GM13976 (cell line): ENCODE data around the gene AKAP10.
"Not testable (repeated sequence)": the region's sequence is repeated elsewhere in the genome, so short reads cannot be mapped to it uniquely, and the experiment has no call there.

Experiments used
- DNase-seq: peaks from one replicate; pipeline ENCODE4 v3.0.0; 2012; ENCODE audit warnings: low spot score
- in situ Hi-C: fragments of 300-500 bp; cut with MboI; formaldehyde crosslinking; loops from one replicate; pipeline ENCODE4 v1.12.0; 2022; ENCODE audit warnings: low sequenced_read_pairs, mixed read lengths, inconsistent platforms; ENCODE audit not compliant: unreplicated experiment
- TF ChIP-seq, protein P1 (sequence below): IDR thresholded peaks from 2 replicates; pipeline ENCODE4 v1.5.1; 2012; ENCODE audit warnings: borderline replicate concordance, mild to moderate bottlenecking; ENCODE audit not compliant: insufficient read depth; ENCODE audit errors: extremely low read depth, missing control alignments, control extremely low read depth

The AKAP10 gene

DNA sequence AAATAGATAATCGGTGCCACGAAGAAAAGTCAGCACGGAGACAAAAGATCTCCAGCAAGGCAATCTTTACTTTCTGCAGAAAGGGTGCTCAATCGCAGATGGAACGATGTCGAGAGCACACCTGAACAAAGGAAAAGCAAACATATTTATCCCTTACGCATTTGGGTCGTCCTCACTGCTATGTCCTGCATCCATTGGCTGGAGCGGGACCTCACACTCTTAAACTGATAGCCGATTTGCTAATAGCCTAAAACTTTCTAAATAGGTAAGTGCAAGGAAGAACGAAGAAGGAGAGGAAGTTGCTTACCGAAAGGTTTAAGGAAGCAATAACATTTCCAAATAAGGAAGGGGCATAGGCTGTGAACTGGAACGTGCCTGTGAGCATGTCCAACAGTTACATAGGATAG is 1.2 kb upstream of the AKAP10 start:
- in situ Hi-C loops, result no loop called here
- DNase-seq, result no peak
- TF ChIP-seq, protein P1, sequence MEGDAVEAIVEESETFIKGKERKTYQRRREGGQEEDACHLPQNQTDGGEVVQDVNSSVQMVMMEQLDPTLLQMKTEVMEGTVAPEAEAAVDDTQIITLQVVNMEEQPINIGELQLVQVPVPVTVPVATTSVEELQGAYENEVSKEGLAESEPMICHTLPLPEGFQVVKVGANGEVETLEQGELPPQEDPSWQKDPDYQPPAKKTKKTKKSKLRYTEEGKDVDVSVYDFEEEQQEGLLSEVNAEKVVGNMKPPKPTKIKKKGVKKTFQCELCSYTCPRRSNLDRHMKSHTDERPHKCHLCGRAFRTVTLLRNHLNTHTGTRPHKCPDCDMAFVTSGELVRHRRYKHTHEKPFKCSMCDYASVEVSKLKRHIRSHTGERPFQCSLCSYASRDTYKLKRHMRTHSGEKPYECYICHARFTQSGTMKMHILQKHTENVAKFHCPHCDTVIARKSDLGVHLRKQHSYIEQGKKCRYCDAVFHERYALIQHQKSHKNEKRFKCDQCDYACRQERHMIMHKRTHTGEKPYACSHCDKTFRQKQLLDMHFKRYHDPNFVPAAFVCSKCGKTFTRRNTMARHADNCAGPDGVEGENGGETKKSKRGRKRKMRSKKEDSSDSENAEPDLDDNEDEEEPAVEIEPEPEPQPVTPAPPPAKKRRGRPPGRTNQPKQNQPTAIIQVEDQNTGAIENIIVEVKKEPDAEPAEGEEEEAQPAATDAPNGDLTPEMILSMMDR, result no peak

DNA sequence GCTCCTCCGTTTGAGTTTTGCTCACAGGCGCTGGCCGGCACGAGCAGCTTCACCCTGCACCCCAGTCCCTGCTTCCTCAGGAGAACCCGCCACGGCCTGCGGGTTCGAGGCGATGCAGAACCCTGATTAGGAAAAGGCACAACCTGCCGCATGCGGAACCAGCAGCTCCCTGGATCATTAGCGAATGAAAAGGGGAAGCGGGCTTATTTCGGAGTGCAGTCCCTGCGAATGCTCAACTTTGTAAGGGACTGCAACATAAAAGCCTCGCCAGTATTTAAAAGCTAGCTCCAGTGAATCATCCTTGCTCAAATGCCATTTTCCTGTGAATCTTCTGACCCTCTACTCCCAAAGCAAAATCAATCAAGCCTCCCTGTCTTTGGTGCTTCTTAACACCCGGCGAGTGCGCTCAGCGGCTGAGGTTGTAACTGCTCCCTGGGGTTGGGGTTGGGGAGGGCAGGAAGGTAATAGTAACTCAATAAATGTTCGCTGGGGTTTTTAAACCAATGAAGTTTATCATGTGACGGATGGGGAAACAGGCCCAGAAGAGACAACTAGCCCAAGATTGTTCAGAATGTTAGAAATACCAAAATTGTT is 678 bp upstream of the AKAP10 start:
- in situ Hi-C loops, result no loop called here
- peak; percentile 39 for DNase-seq
- TF ChIP-seq, protein P1, result no peak

GRCh38 chr17:19975601-19976000 is 2.0 kb downstream of the AKAP10 start:
- no peak for DNase-seq
- in situ Hi-C loops, result no loop called here

GRCh38 chr17:19973156-19973555 is 4.5 kb downstream of the AKAP10 start:
- no peak for DNase-seq
- in situ Hi-C loops, result no loop called here
- TF ChIP-seq, protein P1, result no peak

More at GRCh38 chr17:19975601-19976000, 2.0 kb downstream of the AKAP10 start:
- TF ChIP-seq, protein P1, result no peak

DNA sequence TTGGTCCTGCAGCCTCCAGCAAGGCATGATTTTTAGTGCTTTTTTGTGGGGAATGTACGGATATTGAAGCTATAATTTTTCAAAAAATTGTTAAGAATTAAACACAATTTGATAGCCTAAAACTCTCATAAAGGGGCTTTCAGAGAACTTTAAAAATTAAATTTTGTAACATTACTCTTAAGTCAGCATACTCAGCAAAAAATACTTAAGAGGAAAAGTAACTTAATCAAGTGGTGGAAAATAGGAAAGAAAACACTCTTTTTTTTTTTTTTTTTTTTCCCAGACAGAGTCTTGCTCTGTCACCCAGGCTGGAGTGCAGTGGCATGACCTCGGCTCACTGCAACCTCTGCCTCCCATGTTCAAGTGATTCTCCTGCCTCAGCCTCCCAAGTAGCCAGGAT is 14.7 kb downstream of the AKAP10 start:
- DNase-seq, in situ Hi-C loops: not testable (repeated sequence)

DNA sequence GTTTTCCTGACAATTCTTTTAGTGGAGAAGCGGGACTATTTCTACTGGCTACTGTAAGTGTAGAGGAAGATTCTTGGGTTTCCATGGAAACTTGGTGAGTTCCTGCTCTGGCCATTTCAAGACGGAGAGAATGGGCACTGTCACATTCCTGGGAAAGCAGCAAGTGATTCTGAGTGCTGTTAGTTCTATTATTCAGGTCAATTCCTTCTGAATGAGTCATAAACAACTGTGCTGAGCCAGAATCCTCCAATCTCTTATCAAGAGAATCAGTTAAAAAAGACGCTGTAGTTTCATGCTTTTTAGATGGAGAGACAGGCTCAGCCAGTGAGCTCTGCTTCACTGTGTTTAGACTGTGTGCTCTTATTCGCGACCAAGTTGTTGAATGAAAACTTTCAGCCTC is 19.6 kb downstream of the AKAP10 start:
- in situ Hi-C loops, result no loop called here
- no peak for DNase-seq
- TF ChIP-seq, protein P1, result no peak

GRCh38 chr17:19955099-19955498 is 22.5 kb downstream of the AKAP10 start:
- no peak for DNase-seq
- TF ChIP-seq, protein P1, result no peak
- in situ Hi-C loops, result no loop called here

DNA sequence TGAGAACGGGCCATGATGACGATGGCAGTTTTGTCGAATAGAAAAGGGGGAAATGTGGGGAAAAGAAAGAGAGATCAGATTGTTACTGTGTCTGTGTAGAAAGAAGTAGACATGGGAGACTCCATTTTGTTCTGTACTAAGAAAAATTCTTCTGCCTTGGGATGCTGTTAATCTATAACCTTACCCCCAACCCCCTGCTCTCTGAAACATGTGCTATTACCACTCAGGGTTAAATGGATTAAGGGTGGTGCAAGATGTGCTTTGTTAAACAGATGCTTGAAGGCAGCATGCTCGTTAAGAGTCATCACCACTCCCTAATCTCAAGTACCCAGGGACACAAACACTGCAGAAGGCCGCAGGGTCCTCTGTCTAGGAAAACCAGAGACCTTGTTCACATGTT is 26.2 kb downstream of the AKAP10 start:
- in situ Hi-C loops, DNase-seq: not testable (repeated sequence)

DNA sequence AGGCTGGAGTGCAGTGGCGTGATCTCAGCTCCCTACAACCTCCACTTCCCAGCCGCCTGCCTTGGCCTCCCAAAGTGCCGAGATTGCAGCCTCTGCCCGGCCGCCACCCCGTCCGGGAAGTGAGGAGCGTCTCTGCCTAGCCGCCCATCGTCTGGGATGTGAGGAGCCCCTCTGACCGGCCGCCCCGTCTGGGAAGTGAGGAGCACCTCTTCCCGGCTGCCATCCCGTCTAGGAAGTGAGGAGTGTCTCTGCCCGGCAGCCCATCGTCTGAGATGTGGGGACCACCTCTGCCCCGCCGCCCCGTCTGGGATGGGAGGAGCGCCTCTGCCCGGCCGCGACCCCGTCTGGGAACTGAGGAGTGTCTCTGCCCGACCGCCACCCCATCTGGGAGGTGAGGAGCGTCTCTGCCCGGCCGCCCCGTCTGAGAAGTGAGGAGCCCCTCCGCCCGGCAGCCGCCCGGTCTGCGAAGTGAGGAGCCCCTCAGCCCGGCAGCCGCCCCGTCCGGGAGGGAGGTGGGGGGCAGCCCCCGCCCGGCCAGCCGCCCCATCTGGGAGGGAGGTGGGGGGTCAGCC is 26.9 kb downstream of the AKAP10 start:
- in situ Hi-C loops, DNase-seq: not testable (repeated sequence)
